ENCODE measurements around the gene PAK4. TPM values are rescaled to one million over a fixed set of nuclear protein-coding genes. Genes with fewer than 3 reads are reported as not detected.

PAK4 gene
- total and polyA plus RNA-seq, 12 donors, result 7.2 to 61.0 (median 23.8) TPM

GRCh38 chr19:39182174-39182505, 56.6 kb downstream of the PAK4 start:
- H3K4me3 ChIP-seq, result no peak overlapping the region
- H3K4me1 ChIP-seq (replicated peaks in 1 of 2), result no peaks in the 10 kb centered on the region
- DNase-seq, result no peak
- no peaks in the 10 kb centered on the region for H3K27me3 ChIP-seq
- 68 to 80% (median 76%) methylated on average over 4 of the region's 4 CpGs for WGBS, 4 donors
- H3K9me3 ChIP-seq (replicated peaks in 1 of 3), result no peaks in the 10 kb centered on the region
- peaks cover 0 to 12% of the 10 kb centered on the region in 2 donors for H3K36me3 ChIP-seq (replicated peaks in 1 of 2)
- TF ChIP-seq POLR2A (IDR thresholded peaks at IDR 0.05) (no peak), CTCF (IDR thresholded peaks at IDR 0.05) (no peak)
- H3K27ac ChIP-seq, result no peak overlapping the region
- intact Hi-C loops (cut with DNase I), result no loop called here

GRCh38 chr19:39183104-39183503, 57.5 kb downstream of the PAK4 start:
- intact Hi-C loops (cut with DNase I), result no loop called here
- no peak for DNase-seq
- Histone ChIP-seq H3K36me3 (replicated peaks in 1 of 2) (peaks cover 0 to 10% of the 10 kb centered on the region in 2 donors), H3K4me3 (no peak overlapping the region), H3K9me3 (replicated peaks in 1 of 3) (no peaks in the 10 kb centered on the region), H3K27ac (no peak overlapping the region), H3K27me3 (no peaks in the 10 kb centered on the region), H3K4me1 (replicated peaks in 1 of 2) (no peaks in the 10 kb centered on the region)
- TF ChIP-seq CTCF (IDR thresholded peaks at IDR 0.05), result no peak
- TF ChIP-seq POLR2A (IDR thresholded peaks at IDR 0.05), result no peak
- 86 to 92% (median 89%) methylated on average over 8 of the region's 8 CpGs for WGBS, 4 donors

- Histone ChIP-seq H3K27ac (no peak overlapping the region), H3K27me3 (no peaks in the 10 kb centered on the region), H3K4me1 (replicated peaks in 1 of 2) (no peaks in the 10 kb centered on the region), H3K36me3 (replicated peaks in 1 of 2) (no peaks in the 10 kb centered on the region), H3K9me3 (replicated peaks in 1 of 3) (no peaks in the 10 kb centered on the region), H3K4me3 (no peak overlapping the region)
- intact Hi-C loops (cut with DNase I), result loop anchor here (5.0 kb wide), 2 partner anchors 59 to 64 kb away; partner anchors contain the start of gene PAK4 (in 1 of the 2)
- no peak for DNase-seq
- 84 to 90% (median 88%) methylated on average over 8 of the region's 8 CpGs for WGBS, 4 donors
- TF ChIP-seq POLR2A (IDR thresholded peaks at IDR 0.05) (no peak), CTCF (IDR thresholded peaks at IDR 0.05) (no peak)
Measured at GRCh38 chr19:39186391-39186790, 60.8 kb downstream of the PAK4 start.

GRCh38 chr19:39187552-39187943, 62.0 kb downstream of the PAK4 start:
- H3K4me3 ChIP-seq, result no peak overlapping the region
- H3K9me3 ChIP-seq (replicated peaks in 1 of 3), result no peaks in the 10 kb centered on the region
- WGBS, 4 donors, result 32 to 51% (median 45%) methylated on average over 3 to 8 of the region's 8 CpGs
- H3K27ac ChIP-seq, result no peak overlapping the region
- no peaks in the 10 kb centered on the region for H3K36me3 ChIP-seq (replicated peaks in 1 of 2)
- H3K27me3 ChIP-seq, result no peaks in the 10 kb centered on the region
- TF ChIP-seq POLR2A (IDR thresholded peaks at IDR 0.05) (no peak), CTCF (IDR thresholded peaks at IDR 0.05) (peak in 2 of 6 experiments; percentile 14 to 22)
- no peak for DNase-seq
- intact Hi-C loops (cut with DNase I), result loop anchor here (5.0 kb wide), 2 partner anchors 60 to 65 kb away; partner anchors contain the start of gene PAK4 (in 1 of the 2)
- H3K4me1 ChIP-seq (replicated peaks in 1 of 2), result no peaks in the 10 kb centered on the region
